ENCODE results near the gene NOL7. TPM values are rescaled to one million over a fixed set of nuclear protein-coding genes. Genes with fewer than 3 reads are reported as not detected.

The NOL7 gene
- total RNA-seq, 4 donors from 2014 or later, result 46.6 to 66.0 (median 56.4) TPM

DNA sequence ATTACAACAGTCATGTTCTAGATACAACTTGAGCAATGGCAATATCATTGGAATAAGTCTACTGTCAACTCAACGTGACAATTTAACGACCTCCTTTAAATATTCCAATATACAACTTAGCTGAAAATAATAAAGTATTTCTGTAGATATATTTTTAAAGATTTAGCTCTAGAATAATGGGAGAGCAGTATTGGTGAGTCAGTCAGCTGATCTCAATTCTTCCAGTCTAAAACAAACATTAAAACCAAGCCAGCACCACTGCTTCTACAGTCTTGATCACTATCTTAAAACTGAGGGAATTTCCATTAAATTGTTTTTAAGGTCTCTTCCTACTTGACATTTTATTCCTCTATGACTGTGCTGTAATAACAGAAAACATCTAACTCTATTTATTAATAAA is 38.2 kb downstream of the NOL7 start:
- no peak overlapping the region for H3K4me3 ChIP-seq
- no peak overlapping the region for H3K27ac ChIP-seq
- no peaks in the 10 kb centered on the region for H3K27me3 ChIP-seq
- TF ChIP-seq POLR2A (IDR thresholded peaks at IDR 0.05), result no peak
- TF ChIP-seq, protein P1, sequence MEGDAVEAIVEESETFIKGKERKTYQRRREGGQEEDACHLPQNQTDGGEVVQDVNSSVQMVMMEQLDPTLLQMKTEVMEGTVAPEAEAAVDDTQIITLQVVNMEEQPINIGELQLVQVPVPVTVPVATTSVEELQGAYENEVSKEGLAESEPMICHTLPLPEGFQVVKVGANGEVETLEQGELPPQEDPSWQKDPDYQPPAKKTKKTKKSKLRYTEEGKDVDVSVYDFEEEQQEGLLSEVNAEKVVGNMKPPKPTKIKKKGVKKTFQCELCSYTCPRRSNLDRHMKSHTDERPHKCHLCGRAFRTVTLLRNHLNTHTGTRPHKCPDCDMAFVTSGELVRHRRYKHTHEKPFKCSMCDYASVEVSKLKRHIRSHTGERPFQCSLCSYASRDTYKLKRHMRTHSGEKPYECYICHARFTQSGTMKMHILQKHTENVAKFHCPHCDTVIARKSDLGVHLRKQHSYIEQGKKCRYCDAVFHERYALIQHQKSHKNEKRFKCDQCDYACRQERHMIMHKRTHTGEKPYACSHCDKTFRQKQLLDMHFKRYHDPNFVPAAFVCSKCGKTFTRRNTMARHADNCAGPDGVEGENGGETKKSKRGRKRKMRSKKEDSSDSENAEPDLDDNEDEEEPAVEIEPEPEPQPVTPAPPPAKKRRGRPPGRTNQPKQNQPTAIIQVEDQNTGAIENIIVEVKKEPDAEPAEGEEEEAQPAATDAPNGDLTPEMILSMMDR (IDR thresholded peaks at IDR 0.05), result no peak
- peaks cover 0 to 6% (median 0%) of the 10 kb centered on the region in 3 donors for H3K36me3 ChIP-seq
- H3K9me3 ChIP-seq, result no peaks in the 10 kb centered on the region
- DNase-seq, result no peak
- H3K4me1 ChIP-seq, result no peaks in the 10 kb centered on the region

DNA sequence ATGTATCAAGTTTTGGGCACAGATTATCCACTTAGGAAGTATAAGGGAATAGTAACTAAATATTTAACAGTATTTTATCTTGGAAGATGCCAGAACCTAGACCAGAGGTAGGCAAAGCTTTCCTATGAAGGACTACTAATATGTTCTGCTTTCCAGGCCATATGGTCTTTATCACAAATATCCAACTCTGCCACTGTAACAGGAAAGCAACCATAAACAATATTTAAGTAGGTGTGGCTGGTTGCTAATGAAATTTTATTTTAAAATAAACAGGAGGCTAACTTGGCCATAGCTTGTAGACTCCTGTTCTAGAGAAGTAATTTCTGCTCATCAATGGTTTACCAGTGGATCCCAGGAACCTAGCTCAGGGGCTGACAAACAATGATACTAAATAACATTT is 39.4 kb downstream of the NOL7 start:
- H3K4me3 ChIP-seq, result no peak overlapping the region
- DNase-seq, result no peak
- no peak for TF ChIP-seq POLR2A (IDR thresholded peaks at IDR 0.05)
- TF ChIP-seq, protein P1 (IDR thresholded peaks at IDR 0.05), result no peak
- H3K27me3 ChIP-seq, result no peaks in the 10 kb centered on the region
- H3K27ac ChIP-seq, result no peak overlapping the region
- H3K36me3 ChIP-seq, result peaks cover 0 to 6% (median 0%) of the 10 kb centered on the region in 3 donors
- H3K9me3 ChIP-seq, result no peaks in the 10 kb centered on the region
- no peaks in the 10 kb centered on the region for H3K4me1 ChIP-seq

DNA sequence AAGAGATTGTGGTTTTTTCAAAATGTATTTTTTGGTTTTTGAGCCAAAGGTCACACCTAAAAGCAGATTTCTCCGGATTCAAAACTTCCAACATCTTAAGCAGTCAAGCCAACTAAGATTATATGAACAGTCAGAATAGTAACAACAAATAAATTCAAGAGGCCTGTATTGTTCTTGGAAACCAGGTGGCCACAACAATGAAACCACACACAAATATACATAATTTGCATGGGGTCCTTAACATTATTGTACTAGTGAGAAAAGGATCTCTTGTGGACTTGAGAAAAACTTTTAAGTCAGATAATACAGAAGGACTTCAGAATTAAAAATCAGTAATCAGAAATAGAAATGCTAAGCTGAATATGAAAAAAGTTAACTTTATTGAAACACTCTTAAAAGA is 40.6 kb downstream of the NOL7 start:
- peaks cover 0 to 1% (median 0%) of the 10 kb centered on the region in 3 donors for H3K36me3 ChIP-seq
- no peak overlapping the region for H3K4me3 ChIP-seq
- H3K4me1 ChIP-seq, result no peaks in the 10 kb centered on the region
- no peak overlapping the region for H3K27ac ChIP-seq
- no peak for DNase-seq
- H3K9me3 ChIP-seq, result no peaks in the 10 kb centered on the region
- no peaks in the 10 kb centered on the region for H3K27me3 ChIP-seq
- TF ChIP-seq, protein P1 (IDR thresholded peaks at IDR 0.05), result no peak
- no peak for TF ChIP-seq POLR2A (IDR thresholded peaks at IDR 0.05)

DNA sequence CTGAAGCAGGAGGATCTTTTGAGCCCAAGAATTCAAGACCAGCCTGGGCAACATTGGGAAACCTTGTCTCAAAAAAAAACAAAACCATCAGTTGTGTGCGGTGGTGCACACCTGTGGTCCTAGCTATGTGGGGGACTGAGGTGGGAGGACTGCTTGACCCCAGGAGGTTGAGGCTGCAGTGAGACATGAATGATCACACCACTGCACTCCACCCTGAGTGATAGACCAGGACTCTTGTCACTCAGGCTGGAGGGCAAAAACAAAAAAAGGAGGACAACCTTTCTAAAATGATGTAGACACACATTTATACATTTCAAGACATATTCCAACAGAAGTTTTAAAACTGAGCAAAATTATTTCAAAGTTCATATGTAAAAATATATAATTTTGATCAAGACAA is 45.1 kb downstream of the NOL7 start:
- Histone ChIP-seq H3K27me3 (no peaks in the 10 kb centered on the region), H3K4me3 (no peak overlapping the region), H3K27ac (no peak overlapping the region), H3K4me1 (no peaks in the 10 kb centered on the region), H3K9me3 (no peaks in the 10 kb centered on the region), H3K36me3 (no peaks in the 10 kb centered on the region)
- DNase-seq, result no peak
- TF ChIP-seq, protein P1 (IDR thresholded peaks at IDR 0.05), result no peak
- TF ChIP-seq POLR2A (IDR thresholded peaks at IDR 0.05), result no peak

DNA sequence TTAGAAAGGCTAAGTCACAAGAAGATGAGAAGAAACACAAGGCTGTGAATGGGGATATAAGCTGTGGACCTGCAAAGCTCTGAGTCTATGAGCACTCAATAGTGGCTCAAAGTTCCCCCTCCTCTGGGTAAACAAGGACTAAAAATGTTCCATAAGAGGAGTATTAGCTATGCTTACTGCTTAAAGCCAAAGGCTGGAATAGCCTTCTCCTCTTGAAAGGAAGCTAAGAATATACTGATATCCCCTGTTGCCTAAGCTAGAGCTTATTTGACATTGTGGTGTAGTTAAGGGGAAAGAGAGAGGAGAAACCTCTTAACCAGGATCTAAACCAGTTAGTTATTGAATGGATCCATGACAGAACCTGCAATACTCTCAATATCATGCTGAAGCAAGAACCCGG is 45.8 kb downstream of the NOL7 start:
- no peaks in the 10 kb centered on the region for H3K27me3 ChIP-seq
- no peak overlapping the region for H3K27ac ChIP-seq
- DNase-seq, result no peak
- no peak overlapping the region for H3K4me3 ChIP-seq
- H3K4me1 ChIP-seq, result no peaks in the 10 kb centered on the region
- no peaks in the 10 kb centered on the region for H3K36me3 ChIP-seq
- TF ChIP-seq, protein P1 (IDR thresholded peaks at IDR 0.05), result no peak
- no peak for TF ChIP-seq POLR2A (IDR thresholded peaks at IDR 0.05)
- H3K9me3 ChIP-seq, result no peaks in the 10 kb centered on the region

DNA sequence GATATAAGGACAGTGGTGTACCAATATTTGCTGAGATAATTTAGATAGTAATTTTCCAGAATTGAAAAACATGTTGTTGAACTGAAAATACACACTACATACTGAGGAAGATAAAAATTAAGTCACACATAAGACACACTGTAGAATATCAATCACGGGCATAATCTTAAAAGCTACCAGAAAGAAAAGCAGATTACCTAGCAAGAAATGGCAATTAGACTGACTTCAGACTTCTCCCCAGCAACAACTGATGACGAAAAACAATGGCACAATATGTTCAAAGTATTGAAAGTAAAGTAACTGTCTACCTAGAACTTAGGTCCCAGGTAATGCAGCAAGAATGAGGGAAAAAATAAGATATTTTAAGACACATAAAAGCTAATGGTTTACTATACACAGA is 46.5 kb downstream of the NOL7 start:
- Histone ChIP-seq H3K9me3 (no peaks in the 10 kb centered on the region), H3K27ac (no peak overlapping the region), H3K4me1 (no peaks in the 10 kb centered on the region), H3K36me3 (no peaks in the 10 kb centered on the region), H3K4me3 (no peak overlapping the region), H3K27me3 (no peaks in the 10 kb centered on the region)
- no peak for DNase-seq
- no peak for TF ChIP-seq POLR2A (IDR thresholded peaks at IDR 0.05)
- TF ChIP-seq, protein P1 (IDR thresholded peaks at IDR 0.05), result no peak

Measured in Peyer's patch (tissue), 4 donors.